ENCODE results near the gene YIPF6.
"Not testable (repeated sequence)": the region's sequence is repeated elsewhere in the genome, so short reads cannot be mapped to it uniquely, and the experiment has no call there.

The YIPF6 gene

GRCh38 chrX:68498508-68499379, at the start of gene YIPF6:
YIPF6 (plus strand) TSS chrX:68499051; CDS start chrX:68499067, 16 bp downstream.
- DNase-seq, result peak; percentile 81 to 86 (median 81)

- no peak for DNase-seq
These were observed 47.1 kb upstream of the YIPF6 start for GRCh38 chrX:68451720-68452119.

- DNase-seq, result no peak
These were observed 44.2 kb upstream of the YIPF6 start for GRCh38 chrX:68454476-68455150.

GRCh38 chrX:68455151-68455510, 43.7 kb upstream of the YIPF6 start:
- DNase-seq, result no peak

GRCh38 chrX:68461093-68461492, 37.8 kb upstream of the YIPF6 start:
- DNase-seq, result no peak

- DNase-seq, result no peak
These were observed 37.3 kb upstream of the YIPF6 start for GRCh38 chrX:68461576-68461975.

GRCh38 chrX:68462197-68462596, 36.7 kb upstream of the YIPF6 start:
- no peak for DNase-seq

- DNase-seq, result peak; percentile 28 to 47 (median 38)
These were observed 36.2 kb upstream of the YIPF6 start for GRCh38 chrX:68462653-68463052.

GRCh38 chrX:68463880-68464279, 35.0 kb upstream of the YIPF6 start:
- DNase-seq, result no peak

GRCh38 chrX:68464796-68465195, 34.1 kb upstream of the YIPF6 start:
- DNase-seq, result no peak

- no peak for DNase-seq
These were observed 17.9 kb upstream of the YIPF6 start for GRCh38 chrX:68480969-68481368.

GRCh38 chrX:68486198-68486597, 12.7 kb upstream of the YIPF6 start:
- not testable (repeated sequence) for DNase-seq

- DNase-seq, result no peak
These were observed 11.6 kb upstream of the YIPF6 start for GRCh38 chrX:68487254-68487653.

GRCh38 chrX:68487924-68488323, 10.9 kb upstream of the YIPF6 start:
- no peak for DNase-seq

- DNase-seq, result no peak
These were observed 10.2 kb upstream of the YIPF6 start for GRCh38 chrX:68488657-68489056.

GRCh38 chrX:68490644-68491043, 8.2 kb upstream of the YIPF6 start:
- DNase-seq, result peak in 2 of 3 donors; percentile 20 to 31

- no peak for DNase-seq
These were observed 6.3 kb upstream of the YIPF6 start for GRCh38 chrX:68492583-68492982.

GRCh38 chrX:68493776-68494175, 5.1 kb upstream of the YIPF6 start:
- DNase-seq, result not testable (repeated sequence)

- no peak for DNase-seq
These were observed 775 bp upstream of the YIPF6 start for GRCh38 chrX:68498044-68498507.

GRCh38 chrX:68499543-68500504, 973 bp downstream of the YIPF6 start:
- DNase-seq, result no peak

GRCh38 chrX:68503836-68504636, 5.2 kb downstream of the YIPF6 start:
- DNase-seq, result no peak

- no peak for DNase-seq
These were observed 7.8 kb downstream of the YIPF6 start for GRCh38 chrX:68506649-68507048.

All from suppressor macrophage treated with lipopolysaccharide for 1 hour (primary cell).